HG02678 (cell line): ENCODE results near the gene FARS2.

Source experiments
- ATAC-seq: cut with Tn5 transposase; IDR thresholded peaks from one replicate; pipeline ENCODE4 v1.9.1; 2021; ENCODE audit warnings: mild to moderate bottlenecking, moderate library complexity; ENCODE audit not compliant: unreplicated experiment

FARS2 gene

GRCh38 chr6:5745081-5745480 lies 483.8 kb downstream of the FARS2 start:
- ATAC-seq: no peak

GRCh38 chr6:5746053-5746758 lies 484.9 kb downstream of the FARS2 start:
- no peak for ATAC-seq

GRCh38 chr6:5746759-5747130 lies 485.4 kb downstream of the FARS2 start:
- ATAC-seq: no peak

- ATAC-seq: no peak
Measured at GRCh38 chr6:5747379-5747778, 486.1 kb downstream of the FARS2 start.

DNA sequence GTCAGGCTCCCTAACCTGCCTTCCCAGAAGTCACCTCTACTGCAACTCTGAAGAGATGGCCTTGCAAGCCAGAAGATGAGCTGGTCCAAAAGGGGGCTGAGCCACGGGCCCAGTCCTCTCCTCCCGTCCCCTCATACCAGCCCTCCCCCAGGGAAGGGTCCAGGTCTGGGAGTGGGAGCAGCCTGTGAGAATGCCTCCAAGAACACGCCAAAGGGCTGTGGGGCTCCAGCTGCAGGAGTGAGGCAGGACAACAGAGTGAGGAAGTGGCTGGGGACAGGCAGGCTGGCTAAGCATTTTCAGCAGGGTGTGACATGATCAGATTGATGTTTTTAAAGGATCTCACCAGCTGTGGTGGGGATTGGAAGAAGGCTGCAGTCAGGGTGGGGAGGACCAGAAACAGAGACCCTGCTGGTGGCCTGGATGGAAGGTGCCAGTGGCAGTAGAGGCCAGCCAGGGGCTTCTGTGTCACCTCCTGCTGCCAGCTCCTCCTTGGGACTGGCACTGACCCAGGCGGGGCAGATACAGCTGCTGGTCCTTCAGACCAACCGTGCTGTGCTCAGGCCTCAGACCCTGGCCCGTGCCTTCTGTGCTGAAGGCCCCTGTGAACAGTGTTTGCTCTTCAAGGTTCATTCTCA lies 487.8 kb downstream of the FARS2 start:
- no peak for ATAC-seq

DNA sequence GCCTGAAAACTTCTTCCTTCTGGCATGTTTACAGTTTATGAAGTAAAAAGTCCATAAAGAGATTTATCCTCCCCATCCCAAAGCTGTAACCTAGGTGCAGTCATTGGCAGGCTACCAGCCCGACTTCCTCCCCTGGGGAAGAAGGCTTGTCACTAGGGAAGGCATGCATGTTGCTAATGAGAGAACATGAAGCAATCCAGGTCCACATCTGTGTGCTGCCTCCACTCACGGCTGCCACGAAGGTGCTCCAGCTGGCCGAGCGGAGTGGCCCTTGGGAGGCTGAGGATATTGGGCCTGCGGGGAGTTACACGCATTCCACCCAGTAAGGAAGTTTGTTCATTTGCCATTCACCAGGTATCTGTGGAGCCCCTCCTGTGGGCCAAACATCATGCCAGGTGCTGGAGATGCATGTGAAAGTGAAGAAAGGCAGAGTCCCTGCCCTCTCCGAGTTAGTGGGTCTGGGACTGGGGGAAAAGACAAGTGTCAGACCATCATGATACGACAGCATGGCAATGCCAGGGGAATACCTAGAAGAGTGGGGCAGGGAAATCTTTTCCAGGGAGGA lies 488.4 kb downstream of the FARS2 start:
- ATAC-seq: no peak

- no peak for ATAC-seq
Measured at GRCh38 chr6:5751525-5752390, 490.4 kb downstream of the FARS2 start.

- no peak for ATAC-seq
Measured at GRCh38 chr6:5752391-5752680, 491.0 kb downstream of the FARS2 start.

- ATAC-seq: no peak
Measured at GRCh38 chr6:5753209-5753608, 491.9 kb downstream of the FARS2 start.

- ATAC-seq: no peak
Measured at GRCh38 chr6:5754904-5755303, 493.6 kb downstream of the FARS2 start.

DNA sequence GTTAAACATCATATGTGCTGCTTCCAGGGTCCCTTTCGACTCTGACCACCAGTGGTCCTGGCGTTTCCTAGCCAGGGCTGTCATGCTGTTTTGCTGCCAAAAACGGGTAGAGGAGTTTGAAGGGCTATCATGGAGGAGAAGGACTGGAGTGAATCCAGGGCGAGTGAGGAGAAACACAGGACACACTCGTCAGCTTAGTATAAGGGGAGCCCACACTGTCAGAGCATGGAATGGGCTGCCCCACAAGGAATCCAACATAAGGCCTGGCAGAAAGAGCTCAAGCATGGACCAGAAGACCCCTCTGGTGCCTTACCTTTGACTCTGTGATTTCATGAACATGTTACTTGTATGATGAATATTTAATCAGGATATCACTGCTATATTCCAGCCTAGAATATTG lies 498.3 kb downstream of the FARS2 start:
- ATAC-seq: no peak

GRCh38 chr6:5761370-5761769 lies 500.1 kb downstream of the FARS2 start:
- ATAC-seq: no peak

DNA sequence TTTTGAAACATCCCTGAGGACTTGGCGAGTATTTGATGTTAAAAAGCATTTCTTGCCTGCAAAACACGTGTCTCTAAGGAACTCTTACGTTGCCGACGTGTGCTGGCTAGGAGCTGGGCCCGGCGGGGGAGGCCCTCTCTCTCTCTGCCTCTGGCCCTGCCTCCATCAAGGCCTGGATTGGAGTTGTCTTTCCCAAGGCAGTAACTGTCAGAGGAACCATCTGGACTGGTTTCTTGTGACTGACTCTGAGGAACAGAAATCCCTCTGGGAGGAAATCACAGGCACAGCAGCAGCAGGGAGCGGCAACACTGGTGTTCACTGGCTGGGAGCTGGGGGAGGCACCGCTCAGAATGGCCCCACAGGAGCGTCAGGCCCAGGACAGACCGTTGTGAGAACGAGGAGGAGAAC lies 501.3 kb downstream of the FARS2 start:
- no peak for ATAC-seq

DNA sequence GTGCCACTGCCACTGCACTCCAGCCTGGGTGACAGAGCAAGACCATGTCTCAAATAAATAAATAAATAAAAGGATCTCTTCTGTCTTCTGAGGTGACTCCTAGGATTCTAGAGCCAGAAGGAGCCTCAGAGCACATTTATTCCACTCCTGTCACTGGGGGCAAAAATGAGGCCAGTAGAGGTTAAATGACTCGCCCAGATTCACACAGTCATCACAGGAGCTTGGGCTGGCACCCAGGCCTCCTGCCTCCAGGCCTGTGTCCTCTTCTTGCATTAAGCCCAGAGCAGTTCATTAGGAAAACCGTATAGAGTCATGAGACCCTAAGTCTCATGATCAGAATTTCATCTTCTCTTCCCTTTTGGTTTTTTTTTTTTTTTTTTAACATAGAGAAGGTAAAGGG lies 502.1 kb downstream of the FARS2 start:
- ATAC-seq: no peak

- ATAC-seq: no peak
Measured at GRCh38 chr6:5763871-5764270, 502.6 kb downstream of the FARS2 start.

DNA sequence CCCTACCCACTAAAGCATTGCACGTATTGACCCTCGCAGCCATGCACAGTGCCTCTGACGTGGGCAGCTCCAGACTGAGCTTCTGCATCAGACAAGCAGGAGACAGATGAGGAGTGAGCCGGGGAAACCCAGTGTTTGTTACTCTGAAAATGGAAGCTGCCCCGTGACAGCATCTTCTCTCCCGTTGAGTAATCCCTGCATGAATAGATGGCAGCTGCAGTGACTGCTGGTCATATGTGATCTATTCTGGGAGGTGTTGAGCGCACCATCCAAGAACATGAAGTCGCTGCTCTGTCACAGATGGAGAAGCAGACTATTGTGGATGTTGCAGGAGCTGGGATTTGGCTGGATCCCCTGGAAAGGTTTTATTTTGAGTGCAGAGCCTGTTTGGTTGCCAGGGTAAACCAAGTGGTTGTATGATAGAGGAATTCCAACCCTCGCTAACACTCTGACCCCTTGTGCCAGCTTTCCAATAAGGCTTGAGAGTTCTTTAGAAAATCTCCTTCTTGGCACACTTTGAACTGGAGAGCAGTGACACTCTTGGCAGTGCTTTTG lies 503.2 kb downstream of the FARS2 start:
- ATAC-seq: no peak

- no peak for ATAC-seq
Measured at GRCh38 chr6:5765141-5765760, 503.9 kb downstream of the FARS2 start.

DNA sequence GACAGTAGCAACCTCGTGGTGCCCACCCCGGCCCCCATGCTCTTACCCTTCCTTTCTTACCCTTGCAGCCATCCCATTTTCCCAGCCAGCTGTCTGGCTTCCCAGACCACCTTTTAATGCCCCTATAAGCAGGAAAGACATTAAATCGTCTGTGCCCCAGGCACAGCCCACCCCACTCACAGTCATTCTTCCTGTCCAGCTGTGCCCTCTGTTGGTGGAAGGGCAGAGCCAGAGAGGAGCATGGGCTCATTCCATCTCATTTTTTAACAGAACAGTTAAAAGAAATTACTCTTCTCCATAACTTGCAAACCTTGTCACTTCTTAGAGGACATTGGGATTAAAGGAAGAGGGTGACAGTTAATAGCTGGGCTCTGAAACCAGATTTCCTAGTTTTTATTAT lies 504.9 kb downstream of the FARS2 start:
- no peak for ATAC-seq

- no peak for ATAC-seq
Measured at GRCh38 chr6:5767471-5767870, 506.2 kb downstream of the FARS2 start.

DNA sequence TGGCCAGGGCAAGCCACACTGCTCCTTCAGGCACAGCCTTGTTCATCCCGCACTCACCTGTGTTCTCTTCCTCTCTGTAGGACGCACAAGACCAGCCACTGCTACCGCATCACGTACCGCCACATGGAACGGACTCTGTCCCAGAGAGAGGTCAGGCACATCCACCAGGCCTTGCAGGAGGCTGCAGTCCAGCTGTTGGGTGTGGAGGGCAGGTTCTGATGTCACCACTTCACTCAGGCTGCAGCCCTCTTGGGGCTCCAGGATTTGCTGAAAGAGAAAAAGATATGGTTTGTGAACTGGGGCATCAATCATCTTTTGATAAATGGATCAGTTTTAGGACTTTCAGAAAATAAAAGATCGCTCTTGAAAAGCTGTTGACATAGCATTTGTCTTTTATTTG lies 509.9 kb downstream of the FARS2 start:
- ATAC-seq: no peak

- no peak for ATAC-seq
Measured at GRCh38 chr6:5771759-5772390, 510.6 kb downstream of the FARS2 start.
